Adrenal gland (tissue), 12 donors: Measurements from ENCODE around the gene CR2. TPM values are rescaled to one million over a fixed set of nuclear protein-coding genes. Genes with fewer than 3 reads are reported as not detected.

Experiments
- DNase-seq, 7 donors: peaks; one replicate each; pipeline ENCODE4 v3.0.0-alpha.2; 2019 to 2020
- H3K27ac ChIP-seq, 5 donors: fragments of 200-600 bp; sonication (generic) in 4 of 5; 1 replicate in 3 of 5; 2 replicates in 2 of 5; pipeline versions ENCODE4 v1.5.1 to v1.8.0; 2016 to 2020; ENCODE audit warnings: mild to moderate bottlenecking in 1 of 5
- H3K27me3 ChIP-seq: fragments of 200-600 bp; 2 replicates; pipeline ENCODE4 v1.8.0; 2021
- H3K36me3 ChIP-seq, 2 donors: fragments of 200-600 bp; replicated peaks in 1 of 2; 1 replicate in 1 of 2; 2 replicates in 1 of 2; pipeline versions ENCODE4 v1.5.1 to v1.8.0; 2018 to 2022
- H3K4me1 ChIP-seq, 2 donors: fragments of 200-600 bp; replicated peaks in 1 of 2; 1 replicate in 1 of 2; 2 replicates in 1 of 2; pipeline versions ENCODE4 v1.5.1 to v1.8.0; 2018 to 2021
- H3K4me3 ChIP-seq, 4 donors: fragments of 200-600 bp; sonication (generic) in 3 of 4; one replicate each; pipeline ENCODE4 v1.5.1; 2016 to 2018
- H3K9me3 ChIP-seq, 3 donors: fragments of 200-600 bp; sonication (generic) in 1 of 3; replicated peaks in 1 of 3; 1 replicate in 2 of 3; 2 replicates in 1 of 3; pipeline versions ENCODE4 v1.5.1 to v1.8.0; 2016 to 2021
- CTCF ChIP-seq, 6 experiments: fragments of 450-650 bp in 4 of 6; fragments of 200-600 bp in 2 of 6; sonication (generic) in 1 of 6; IDR thresholded peaks; 1 replicate in 5 of 6; 2 replicates in 1 of 6; pipeline versions ENCODE4 v1.5.1 to v1.8.0; 2016 to 2021; ENCODE audit warnings: antibody characterized with exemption in 6 of 6, mild to moderate bottlenecking in 2 of 6, moderate library complexity in 1 of 6
- POLR2A ChIP-seq, 2 donors: fragments of 450-650 bp; IDR thresholded peaks; one replicate each; pipeline ENCODE4 v1.6.1; 2017; ENCODE audit warnings: antibody characterized with exemption in 2 of 2, mild to moderate bottlenecking in 2 of 2, moderate library complexity in 1 of 2
- WGBS, 4 donors: extraction: QIAGEN DNeasy Blood & Tissue Kit in 2 of 4; methylation state at CpG; one replicate each; pipeline versions ENCODE4 v1.1.5 to v1.1.7; 2013 to 2017; 5-methylcytosine and 5-hydroxymethylcytosine counted together
- intact Hi-C, 2 donors: fragments of 100-400 bp; cut with DNase I; formaldehyde crosslinking; loops; one replicate each; pipeline versions ENCODE4 v1.14.1 to v1.15.0; 2022 to 2023
- polyA plus RNA-seq, 3 donors: library from polyadenylated mRNA; stranded (reverse); fragments of 200-250 nt in 2 of 3; fragments of 350-450 nt in 1 of 3; fragmentation: Illumina TruSeq in 1 of 3; extraction: RNeasy Lipid Tissue Mini Kit (QIAGEN cat#74804) in 1 of 3; gene quantifications; one replicate each; pipeline ENCODE4 v1.2.3, GENCODE V29; 2013 to 2014
- total RNA-seq, 9 donors: library from RNA; depleted of rRNA in 4 of 9; stranded (reverse); fragments of >200 nt in 4 of 9; fragments of 120-200 nt in 1 of 9; fragmentation: NEBNext Ultra II Directional in 1 of 9; extraction: Animal tissue kit (Norgen Biotek cat#: 25700) in 1 of 9; gene quantifications; one replicate each; pipeline versions ENCODE4 v1.1.0 to v1.2.4, GENCODE V29; 2013 to 2023
- donor health status: healthy with polysubstance abuse.
- donor health status: Bipolar disorder and iron deficiency.
- donor health status: DM: yes; HTN: yes; CAD: no.
- donor health status: DM: no; HTN: no; CAD: no.
- donor health status: DM: no; HTN: no; CAD: no.
- donor health status: DM: yes; HTN: yes; CAD: no.

The CR2 gene
- total and polyA plus RNA-seq, 12 donors = 0.03 to 0.11 (median 0.07) TPM; not detected in 8

GRCh38 chr1:207453710-207454045, 450 bp upstream of the CR2 start:
- Histone ChIP-seq H3K36me3 (no peaks in the 10 kb centered on the region), H3K4me1 (peaks cover 9 to 10% of the 10 kb centered on the region in 2 donors), H3K9me3 (no peaks in the 10 kb centered on the region), H3K27ac (no peak overlapping the region), H3K27me3 (peaks cover 39% of the 10 kb centered on the region), H3K4me3 (no peak overlapping the region)
- WGBS, 4 donors = 20 to 27% (median 23%) methylated on average over 1 of the region's 1 CpG
- TF ChIP-seq POLR2A (IDR thresholded peaks at IDR 0.05) (no peak), CTCF (IDR thresholded peaks at IDR 0.05) (no peak)
- intact Hi-C loops = no loop called here
- no peak for DNase-seq

GRCh38 chr1:207455183-207455754, 1.1 kb downstream of the CR2 start:
- DNase-seq = no peak
- Histone ChIP-seq H3K9me3 (no peaks in the 10 kb centered on the region), H3K4me1 (peaks cover 9 to 10% of the 10 kb centered on the region in 2 donors), H3K36me3 (no peaks in the 10 kb centered on the region), H3K27me3 (peaks cover 40% of the 10 kb centered on the region), H3K4me3 (no peak overlapping the region), H3K27ac (no peak overlapping the region)
- intact Hi-C loops = no loop called here
- WGBS, 4 donors = 71 to 75% (median 72%) methylated on average over 6 of the region's 6 CpGs
- no peak for TF ChIP-seq POLR2A (IDR thresholded peaks at IDR 0.05)

GRCh38 chr1:207458414-207458813, 4.3 kb downstream of the CR2 start:
- TF ChIP-seq CTCF (IDR thresholded peaks at IDR 0.05) = no peak
- no peak for TF ChIP-seq POLR2A (IDR thresholded peaks at IDR 0.05)
- DNase-seq = no peak
- peaks cover 40% of the 10 kb centered on the region for H3K27me3 ChIP-seq
- 92 to 100% (median 96%) methylated on average over 1 of the region's 1 CpG for WGBS, 4 donors
- H3K36me3 ChIP-seq = no peaks in the 10 kb centered on the region
- intact Hi-C loops = no loop called here
- peaks cover 9 to 10% of the 10 kb centered on the region in 2 donors for H3K4me1 ChIP-seq
- H3K27ac ChIP-seq = no peak overlapping the region
- no peaks in the 10 kb centered on the region for H3K9me3 ChIP-seq
- H3K4me3 ChIP-seq = no peak overlapping the region

GRCh38 chr1:207459008-207459407, 4.9 kb downstream of the CR2 start:
- Histone ChIP-seq H3K4me3 (no peak overlapping the region), H3K4me1 (peaks cover 9% of the 10 kb centered on the region in 2 donors), H3K9me3 (no peaks in the 10 kb centered on the region), H3K27ac (no peak overlapping the region), H3K36me3 (no peaks in the 10 kb centered on the region), H3K27me3 (peaks cover 36% of the 10 kb centered on the region)
- DNase-seq = no peak
- TF ChIP-seq CTCF (IDR thresholded peaks at IDR 0.05) (no peak), POLR2A (IDR thresholded peaks at IDR 0.05) (no peak)
- intact Hi-C loops = no loop called here
- 86 to 93% (median 90%) methylated on average over 2 of the region's 2 CpGs for WGBS, 4 donors

- Histone ChIP-seq H3K4me1 (no peaks in the 10 kb centered on the region), H3K27me3 (peaks cover 19% of the 10 kb centered on the region), H3K36me3 (no peaks in the 10 kb centered on the region), H3K4me3 (no peak overlapping the region), H3K9me3 (no peaks in the 10 kb centered on the region), H3K27ac (no peak overlapping the region)
- intact Hi-C loops = no loop called here
- no peak for TF ChIP-seq CTCF (IDR thresholded peaks at IDR 0.05)
- TF ChIP-seq POLR2A (IDR thresholded peaks at IDR 0.05) = no peak
- no peak for DNase-seq
- 65 to 92% (median 79%) methylated on average over 1 of the region's 1 CpG for WGBS, 4 donors
Observed at GRCh38 chr1:207461649-207462048, 7.5 kb downstream of the CR2 start.
